NCI-H1417 (cell line): ENCODE measurements around the gene OTC.
A peak's percentile ranks its signal among the peaks of the same experiment; 100 is the strongest.

Source experiments
- DNase-seq, 3 experiments: peaks; one replicate each; lab custom pipeline; 2025; lab: John Stamatoyannopoulos, UW

The OTC gene

DNA sequence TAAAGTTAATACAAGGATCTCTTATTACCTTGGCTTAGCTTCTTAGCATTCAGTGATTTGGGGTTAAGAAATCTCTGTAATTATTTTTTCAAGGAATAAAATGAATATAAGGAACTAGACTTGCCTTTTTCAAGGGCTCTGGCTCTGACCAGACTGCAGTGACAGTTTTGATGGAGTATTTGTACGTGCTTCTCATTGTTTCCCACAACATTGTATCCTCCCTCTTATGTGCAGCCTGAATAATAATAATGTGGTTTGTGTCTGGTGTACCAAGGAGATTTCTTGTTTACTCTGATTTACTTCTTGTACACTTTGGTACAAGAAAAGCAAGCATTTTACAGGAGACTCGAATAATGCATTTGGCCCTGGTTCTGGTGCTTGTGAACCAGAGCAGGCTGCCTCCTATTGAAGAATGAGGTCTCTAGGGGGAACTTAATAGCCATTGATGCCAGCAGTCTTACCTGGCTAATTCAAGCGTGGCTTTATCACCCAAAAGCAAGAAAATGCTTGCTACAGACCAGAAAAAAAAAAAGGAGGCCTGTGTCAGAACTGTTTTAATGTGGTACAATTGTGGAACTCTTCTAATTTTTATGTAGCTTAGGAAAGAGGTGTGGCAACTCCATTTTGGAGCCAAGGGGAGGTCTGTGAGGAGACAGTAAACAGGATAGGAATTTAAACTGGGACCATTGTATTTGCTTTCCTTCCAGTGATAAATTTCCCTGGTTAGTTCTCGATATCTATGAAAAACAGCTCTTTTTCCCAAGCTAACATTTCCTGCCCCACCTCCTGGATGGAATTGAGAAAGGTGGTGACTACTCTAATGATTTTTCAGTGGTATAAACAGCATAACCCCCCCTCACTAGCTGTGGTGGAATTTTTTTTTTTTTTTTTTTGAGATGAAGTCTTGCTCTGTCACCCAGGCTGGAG lies 5.6 kb downstream of the OTC start:
- DNase-seq = peak in 1 of 3 experiments; percentile 31

DNA sequence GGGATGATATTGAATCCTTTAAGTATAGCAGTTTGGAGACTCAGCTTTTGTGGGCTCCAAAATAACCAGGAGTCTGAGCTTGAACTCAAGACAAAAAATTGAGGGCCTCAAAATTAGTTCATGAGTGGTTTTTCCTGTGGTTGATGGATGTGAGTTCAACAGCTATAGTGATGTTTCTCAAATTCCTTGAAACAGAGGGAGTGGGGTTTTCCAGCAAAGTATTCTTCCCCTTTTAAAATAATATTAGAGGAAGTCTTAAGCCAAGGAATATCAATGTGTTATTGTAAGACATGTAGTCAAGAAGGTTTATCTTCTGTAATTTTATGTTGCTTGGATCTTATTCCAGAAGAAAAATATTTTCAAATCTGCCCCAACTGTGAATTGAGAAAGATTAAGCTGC lies 10.6 kb downstream of the OTC start:
- no peak for DNase-seq

DNA sequence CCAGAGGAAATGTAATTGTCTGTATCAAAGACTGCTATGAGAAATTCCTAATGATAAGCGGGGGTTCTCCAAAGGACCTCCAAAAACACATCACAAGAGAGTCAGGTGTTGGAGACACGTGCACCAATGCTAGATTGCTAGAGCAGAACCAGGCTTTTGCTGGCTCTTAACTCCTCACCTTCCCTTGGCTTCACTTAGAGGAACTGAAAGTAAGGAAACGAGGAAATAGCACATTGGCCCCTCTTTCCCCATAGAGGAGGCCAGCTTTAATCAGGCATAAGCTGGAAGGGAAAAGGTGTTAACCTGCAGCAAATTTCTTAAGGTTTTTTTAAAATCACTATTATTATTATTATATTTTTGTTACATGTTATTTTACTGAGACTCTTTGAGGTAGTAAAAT lies 13.6 kb downstream of the OTC start:
- no peak for DNase-seq

DNA sequence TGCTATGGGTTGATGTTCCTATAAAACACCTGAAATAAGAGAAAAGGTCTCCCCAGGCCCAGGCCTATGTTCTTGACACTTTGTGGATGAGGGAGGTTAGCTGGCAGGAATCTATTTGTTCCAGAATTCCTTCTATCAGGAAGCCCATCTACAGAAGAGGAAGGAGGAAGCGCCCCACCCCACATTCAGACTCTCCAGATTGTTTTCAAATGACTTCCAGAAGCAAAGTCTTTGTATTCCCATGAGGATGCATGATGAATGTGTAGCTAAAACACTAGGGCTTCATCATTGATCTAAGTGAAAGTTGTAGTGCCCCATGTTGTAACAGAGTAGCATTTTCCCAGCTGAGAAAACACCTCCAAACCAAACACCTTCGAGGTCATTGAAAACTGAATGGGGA lies 16.4 kb downstream of the OTC start:
- no peak for DNase-seq

DNA sequence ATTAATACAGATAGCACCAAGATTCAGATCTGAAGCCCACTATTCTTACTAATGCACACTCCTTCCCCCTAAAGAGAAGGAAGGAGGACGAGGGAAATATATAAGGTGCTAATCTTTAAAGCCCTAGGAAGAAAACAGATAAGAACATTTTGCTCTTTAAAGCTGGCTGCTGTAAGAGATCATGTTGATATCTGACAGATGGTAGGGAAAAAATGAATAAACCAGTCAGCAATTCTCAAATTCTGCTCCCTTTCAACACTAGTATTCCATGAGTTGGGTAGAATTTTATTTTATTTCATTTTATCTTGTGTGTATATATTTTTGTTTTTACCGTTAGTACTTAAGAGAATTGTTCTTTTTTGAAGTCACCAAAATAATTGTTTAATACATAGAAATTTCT lies 19.2 kb downstream of the OTC start:
- DNase-seq = peak in 1 of 3 experiments; percentile 64

DNA sequence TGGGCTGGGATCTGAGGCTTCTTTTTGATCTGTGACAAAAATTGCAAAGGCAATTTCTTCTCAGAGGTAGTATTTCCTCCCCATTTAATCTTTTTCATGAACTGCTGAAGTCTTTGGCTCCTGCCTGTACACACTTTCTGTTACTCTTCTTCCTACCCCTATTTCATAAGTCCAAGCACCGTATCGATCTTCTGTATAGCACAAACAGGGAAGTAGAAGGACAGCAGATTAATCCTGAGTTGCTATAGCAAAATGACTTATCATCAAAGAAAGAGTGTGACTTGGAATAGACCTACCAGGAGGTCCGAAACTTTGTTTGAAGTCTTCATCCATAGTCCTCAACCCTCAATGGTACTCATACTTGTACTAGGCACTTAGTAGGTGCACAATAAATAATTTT lies 22.0 kb downstream of the OTC start:
- DNase-seq = no peak

DNA sequence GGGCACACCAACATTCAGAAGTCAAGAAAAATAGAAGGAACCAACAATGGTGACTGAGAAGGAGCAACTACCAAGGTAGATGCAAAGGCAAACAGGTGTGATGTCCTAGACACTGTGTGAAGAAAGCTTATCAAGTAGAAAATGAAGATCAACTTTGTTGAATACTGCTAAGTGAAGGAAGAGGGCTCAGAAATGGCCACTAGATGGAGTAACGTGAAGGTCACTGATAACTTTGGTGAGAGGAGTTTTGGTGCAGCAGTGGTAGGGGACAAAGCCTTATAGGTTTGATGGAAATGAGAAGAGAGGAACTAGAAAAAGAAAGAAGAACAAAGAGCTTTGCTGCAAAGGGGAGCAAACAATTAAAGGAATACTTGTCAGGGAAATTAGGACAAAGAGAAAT lies 23.5 kb downstream of the OTC start:
- DNase-seq = peak in 1 of 3 experiments; percentile 0

DNA sequence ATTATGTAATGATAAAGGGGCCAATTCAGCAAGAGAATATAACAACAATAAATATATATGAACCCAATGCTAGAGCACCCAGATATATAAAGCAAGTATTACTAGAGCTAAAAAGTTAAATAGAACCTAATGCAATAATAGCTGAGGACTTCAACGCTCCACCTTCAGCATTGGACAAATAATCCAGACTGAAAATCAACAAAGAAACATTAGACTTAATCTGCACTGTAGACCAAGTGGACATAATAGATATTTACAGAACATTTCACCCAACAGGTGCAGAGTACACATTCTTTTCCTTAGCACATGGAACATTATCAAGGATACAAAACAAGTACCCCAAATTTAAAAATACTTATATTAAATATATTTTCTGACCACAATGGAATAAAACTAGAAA lies 24.3 kb downstream of the OTC start:
- peak in 1 of 3 experiments; percentile 52 for DNase-seq

DNA sequence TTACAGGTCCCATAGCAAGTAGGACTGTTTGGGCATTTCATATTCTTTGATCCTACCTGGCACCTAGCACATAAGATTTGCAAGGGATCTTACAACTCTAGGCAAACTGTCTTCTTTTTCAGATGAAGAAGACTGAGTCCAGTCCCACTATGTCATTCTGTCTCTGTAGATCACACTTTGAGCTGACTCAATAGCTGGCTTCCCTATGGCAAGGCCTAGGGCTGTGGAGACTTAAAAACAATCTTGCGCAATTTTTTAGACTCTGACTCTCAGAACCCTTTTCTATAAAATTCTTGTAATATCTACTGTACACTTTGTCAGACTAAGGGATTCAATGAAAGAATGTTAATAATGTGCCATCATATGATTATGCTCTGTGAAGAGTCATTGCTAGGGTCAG lies 26.7 kb downstream of the OTC start:
- no peak for DNase-seq

DNA sequence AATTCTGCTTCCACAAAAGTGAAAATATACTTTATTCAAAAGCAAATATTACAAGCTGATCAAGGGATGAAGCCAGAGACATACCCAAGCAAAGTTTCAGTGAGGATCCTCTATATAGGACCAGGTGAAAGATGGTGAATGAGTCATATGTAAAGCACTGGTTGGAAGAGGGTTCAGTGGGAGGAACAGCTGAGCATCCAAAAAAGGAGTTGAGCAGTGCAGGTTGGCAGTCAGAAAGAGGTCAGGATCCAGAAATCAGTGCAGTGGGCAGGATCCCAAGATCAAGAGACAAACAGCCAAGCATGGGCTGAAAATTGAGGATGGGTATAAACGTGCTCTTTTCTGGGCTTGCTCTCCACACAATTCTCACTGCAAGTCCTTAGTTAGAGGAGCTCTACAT lies 30.3 kb downstream of the OTC start:
- DNase-seq = no peak

DNA sequence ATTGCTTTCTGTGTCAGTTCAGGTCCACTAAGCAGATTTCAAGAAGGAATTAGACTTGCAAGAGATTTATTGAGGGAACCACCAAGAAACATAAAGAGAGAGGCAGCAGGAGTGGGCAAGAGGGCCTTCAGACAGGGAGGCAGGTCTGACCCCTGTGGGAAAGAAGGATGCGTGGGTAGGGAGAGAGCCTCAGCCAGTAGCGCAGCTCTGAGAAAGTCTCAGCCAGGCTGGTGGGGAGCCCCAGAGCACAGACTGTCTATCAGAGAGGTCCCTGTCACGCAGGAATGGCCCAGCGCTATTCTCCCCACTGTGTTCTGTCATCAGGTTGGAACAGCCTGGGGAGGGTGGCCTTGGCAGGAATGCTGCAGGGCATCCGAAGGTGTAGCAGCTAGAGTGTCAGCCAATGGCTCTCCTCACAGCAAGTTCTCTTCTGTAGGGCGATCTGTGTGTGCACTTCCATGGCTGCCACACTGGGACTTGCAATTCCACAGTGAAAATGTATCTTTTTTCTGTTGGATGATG lies 48.0 kb downstream of the OTC start:
- no peak for DNase-seq

DNA sequence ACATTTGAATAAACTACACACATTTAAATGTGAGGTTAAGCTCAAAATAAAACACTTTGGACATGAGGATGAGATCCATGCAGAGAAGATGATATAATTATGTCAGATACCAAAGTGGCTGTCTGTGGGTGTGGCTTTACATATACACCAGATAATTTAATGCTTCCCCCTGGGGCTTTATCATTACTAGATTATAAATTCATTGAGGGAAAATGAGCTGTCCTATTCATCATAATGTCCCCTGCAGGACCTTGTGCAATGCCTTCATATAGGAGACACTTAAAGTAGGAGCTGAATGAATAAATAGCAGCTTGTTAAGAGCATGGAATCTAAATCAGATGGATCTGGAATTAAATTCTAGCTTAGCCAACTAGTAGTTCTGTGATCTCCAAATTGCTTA lies 49.7 kb downstream of the OTC start:
- DNase-seq = peak in 1 of 3 experiments; percentile 39

DNA sequence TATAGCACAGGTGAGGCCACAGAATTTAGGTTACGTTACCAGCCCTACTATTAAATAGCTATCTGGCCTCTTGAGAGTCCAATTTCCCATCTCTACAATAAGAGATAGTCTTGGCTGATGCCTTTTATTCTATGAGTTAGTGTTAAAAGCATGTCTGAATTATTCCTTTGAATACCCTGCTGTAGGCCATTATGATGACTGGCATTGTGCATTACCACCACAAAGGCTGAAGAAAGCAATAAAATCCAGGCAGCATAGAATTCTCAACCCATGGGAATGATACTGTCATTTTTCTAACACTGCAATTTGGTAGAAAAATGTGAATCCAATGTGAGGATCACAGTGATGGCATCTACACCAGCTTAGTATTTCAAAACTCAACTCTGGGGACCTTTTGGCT lies 51.4 kb downstream of the OTC start:
- DNase-seq = peak in 1 of 3 experiments; percentile 7

DNA sequence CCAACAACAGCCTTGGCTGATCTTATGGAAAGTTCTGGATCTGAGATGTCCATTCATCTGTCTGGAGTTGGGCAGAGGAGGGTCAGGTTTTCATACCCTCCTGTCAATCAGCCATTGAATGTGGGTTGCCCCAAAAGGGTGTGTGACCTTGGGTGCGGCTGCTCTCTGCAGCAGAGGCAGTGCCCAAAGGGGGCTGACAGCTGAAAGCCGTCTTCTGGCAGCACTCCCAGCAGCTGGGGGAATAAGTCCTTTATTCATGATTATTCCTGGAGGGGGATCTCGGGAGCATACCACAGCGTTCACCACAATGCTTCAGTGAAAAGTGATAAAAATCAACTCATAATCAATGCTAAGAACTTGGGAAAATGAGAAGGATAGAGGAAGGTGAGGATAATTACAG lies 54.7 kb downstream of the OTC start:
- DNase-seq = no peak

DNA sequence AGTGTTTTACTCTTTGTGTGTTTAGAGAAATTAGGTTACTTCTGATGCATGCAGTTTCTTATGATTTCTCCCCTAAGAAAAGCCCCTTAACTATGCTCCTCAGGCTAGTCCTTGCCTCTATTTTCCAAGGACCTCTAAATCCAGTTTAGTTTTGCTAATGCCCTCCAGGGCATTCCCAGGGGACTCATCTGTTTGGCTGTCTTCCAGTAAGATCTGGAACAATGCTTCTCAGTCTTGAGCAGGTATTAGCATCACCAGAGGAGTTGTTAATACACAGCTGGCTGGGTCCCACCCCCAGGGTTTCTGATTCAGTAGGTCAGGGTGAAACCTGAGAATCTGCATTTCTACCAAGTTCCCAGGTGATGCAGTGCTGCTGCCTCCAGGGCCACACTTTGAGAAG lies 56.9 kb downstream of the OTC start:
- DNase-seq = no peak

DNA sequence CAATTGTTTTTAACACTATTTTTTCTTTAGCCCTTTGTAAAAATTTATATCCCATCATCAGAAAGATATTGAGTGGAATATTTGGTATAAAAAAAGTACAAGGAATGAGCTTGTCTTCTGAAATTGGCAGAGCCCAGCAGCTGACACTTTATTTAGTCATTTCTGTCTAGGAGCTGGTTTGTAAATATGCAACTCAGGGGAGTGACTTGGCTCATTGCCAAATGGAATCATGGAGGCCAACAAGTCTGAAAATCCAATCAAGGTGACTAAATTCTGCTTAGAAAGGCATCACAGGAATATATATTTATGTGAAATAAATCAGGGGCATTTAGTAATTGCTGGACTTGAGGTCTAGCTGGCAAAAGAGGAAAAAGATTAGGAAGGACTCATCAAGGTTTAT lies 74.4 kb downstream of the OTC start:
- DNase-seq = peak in 2 of 3 experiments; percentile 16 to 73

DNA sequence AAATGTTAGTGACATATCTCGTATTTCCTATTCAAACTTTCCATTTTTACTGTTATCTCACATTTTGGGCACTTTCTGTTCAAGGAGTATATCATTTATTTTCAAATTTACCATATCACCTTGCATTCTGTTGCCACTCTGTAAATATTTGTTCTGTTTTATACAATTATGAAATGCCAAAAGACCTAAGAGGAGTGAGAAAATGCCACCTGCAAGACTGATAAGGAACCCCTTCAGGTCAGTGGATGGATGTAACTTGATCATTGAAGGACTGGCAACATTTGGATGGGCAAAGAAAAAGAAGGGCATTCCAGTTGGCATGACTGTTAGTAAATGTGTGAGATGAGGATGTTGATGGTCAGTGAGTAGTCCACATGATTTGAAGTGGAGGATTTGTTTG lies 79.1 kb downstream of the OTC start:
- DNase-seq = no peak

DNA sequence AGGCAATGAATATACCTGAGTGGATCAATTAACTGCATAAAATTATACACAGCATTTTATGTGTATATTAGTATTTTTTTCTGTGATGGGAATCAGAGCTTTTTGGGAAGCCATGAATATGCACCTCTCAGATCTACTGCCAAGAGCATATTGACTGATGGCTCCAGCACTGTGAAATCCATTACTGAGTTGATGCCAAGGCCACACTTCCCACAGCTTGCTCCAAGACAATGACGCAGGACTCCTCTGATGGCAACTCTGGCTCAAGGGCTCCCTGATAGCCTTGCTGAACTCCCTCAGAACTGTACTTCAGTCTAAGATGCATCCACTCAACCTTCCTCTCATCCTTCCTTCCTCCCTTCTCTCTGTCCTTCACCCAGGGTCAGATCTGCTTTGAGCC lies 82.7 kb downstream of the OTC start:
- DNase-seq = no peak

DNA sequence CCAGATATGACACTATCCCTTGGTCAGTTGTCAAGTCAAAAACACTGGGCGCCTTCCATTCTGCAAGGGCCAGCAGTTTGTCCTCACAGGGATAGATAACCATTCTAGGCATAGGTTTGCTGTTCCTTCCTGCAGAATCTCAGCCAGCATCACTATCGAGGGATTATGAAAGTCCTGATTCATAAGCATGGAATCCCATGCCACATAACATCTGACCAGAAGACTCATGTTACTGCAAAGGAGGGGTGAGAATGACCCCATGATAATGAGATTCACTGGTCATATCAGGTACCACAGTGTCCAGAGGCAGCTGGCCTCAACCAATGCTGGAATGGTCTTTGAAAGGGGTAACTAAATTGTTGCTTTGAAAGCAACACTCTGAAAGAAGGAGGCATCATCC lies 84.7 kb downstream of the OTC start:
- DNase-seq = no peak

DNA sequence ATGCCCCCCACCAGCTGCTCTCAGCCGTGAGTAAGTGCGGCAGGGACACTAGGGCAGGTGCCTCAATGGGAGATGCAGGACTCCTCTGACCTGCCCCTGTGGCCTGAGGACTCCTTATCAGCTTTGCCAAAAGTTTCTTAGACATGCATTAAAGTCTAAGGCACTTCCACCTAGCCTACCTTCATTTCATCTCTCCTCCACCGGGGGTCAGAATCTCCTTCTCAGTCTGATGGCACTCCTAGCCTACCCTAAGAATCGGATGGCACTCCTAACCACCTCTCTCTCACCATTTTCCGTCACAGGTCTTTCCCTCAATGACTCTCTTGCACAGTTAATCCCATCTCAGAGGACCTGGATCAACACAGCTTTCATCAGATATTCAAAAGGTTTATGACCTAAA lies 85.9 kb downstream of the OTC start:
- peak in 1 of 3 experiments; percentile 30 for DNase-seq

DNA sequence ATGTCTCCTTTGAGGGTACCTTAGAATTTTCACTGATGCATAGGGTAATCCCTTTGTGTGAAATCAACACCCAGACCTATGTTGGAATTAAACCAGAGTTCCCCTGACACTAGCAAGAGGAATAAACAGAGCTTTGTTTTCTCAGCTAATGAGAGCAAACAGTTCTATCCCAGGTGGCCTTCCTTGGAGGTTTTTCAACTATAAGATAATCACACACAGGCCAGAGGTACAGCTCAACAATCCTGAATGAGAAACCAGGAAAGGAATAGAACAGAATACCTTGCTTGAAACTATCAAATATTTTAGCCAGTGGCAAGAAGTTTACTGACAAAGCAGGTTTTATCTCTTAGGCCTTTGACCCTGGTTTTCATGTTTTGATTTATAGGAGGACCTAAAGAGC lies 100.2 kb downstream of the OTC start:
- DNase-seq = peak in 2 of 3 experiments; percentile 25 to 68

DNA sequence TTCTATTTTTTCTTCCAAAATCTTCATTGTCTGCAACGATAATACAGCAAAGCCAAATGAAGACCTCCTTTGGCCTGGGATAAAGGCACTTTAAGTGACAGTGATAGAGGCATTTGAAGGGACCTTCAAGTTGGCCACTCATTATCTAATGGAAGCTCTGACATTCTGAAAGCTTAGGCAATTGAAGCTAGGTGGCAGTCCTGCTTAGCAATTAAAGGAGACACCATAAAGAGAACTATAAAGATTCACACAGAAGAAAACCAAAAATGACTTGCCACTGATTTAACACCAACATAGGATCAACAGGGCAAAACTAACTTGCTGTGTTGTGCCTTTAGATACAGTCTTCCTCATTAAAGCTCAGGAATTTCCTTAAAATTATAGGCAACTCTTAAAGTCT lies 105.7 kb downstream of the OTC start:
- peak in 1 of 3 experiments; percentile 43 for DNase-seq

DNA sequence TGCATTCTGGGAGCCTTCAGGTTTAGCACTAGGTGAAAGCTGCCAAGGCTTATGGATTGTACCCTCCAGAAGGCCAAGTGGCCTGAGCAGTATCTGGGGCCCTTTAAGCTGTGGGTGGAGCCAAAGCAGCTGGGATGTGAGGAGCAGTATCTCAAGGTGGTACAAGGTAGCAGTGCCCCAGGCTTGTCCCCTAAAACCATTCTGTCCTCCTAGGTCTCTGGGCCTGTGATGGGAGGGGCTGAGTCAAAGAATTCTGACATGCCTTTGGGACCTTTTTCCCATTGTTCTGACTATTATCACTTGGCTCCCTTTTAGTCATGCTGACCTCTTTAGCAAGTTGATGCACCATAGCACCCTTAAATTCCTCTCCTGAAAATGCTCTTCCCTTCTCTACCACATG lies 109.9 kb downstream of the OTC start:
- no peak for DNase-seq

DNA sequence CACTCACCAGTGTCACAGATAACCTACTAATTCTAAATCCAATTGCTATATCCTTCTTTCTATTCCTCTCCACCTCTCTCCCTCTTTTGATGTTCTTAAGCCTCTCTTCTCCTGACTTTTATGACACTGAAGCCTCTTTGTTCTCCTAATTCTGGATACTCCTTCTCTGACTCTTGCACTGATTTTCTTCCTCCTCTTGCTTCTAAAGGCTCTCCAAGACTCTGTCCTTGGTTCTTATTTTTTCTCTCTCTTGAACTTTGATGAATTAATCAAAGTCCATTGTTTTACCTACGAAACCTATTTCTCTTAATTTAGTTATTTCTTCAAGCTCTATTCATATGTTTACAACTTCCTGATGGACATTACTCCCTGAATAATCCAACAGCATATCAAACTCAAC lies 113.3 kb downstream of the OTC start:
- no peak for DNase-seq
